H9 (cell line): Measurements from ENCODE around the gene PRXL2C. TPM values are rescaled to one million over a fixed set of nuclear protein-coding genes. Genes with fewer than 3 reads are reported as not detected.
A peak's percentile ranks its signal among the peaks of the same experiment; 100 is the strongest.

ENCODE experiments used
- DNase-seq: peaks from one replicate; pipeline ENCODE4 v3.0.0-alpha.2; 2017
- H2AFZ ChIP-seq: one replicate; pipeline ENCODE4 v1.6.1; 2013; ENCODE audit warnings: mild to moderate bottlenecking, low read length, control low read depth, moderate library complexity
- H2AK5ac ChIP-seq: 2 replicates; pipeline ENCODE4 v1.6.1; 2013; ENCODE audit warnings: low read length, control low read depth, mixed read lengths; ENCODE audit not compliant: insufficient read length
- H2BK120ac ChIP-seq: one replicate; pipeline ENCODE4 v1.6.1; 2013; ENCODE audit warnings: low read depth, mild to moderate bottlenecking, low read length, control low read depth, inconsistent platforms; ENCODE audit not compliant: poor library complexity, severe bottlenecking
- H2BK12ac ChIP-seq: 2 replicates; pipeline ENCODE4 v1.6.1; 2013; ENCODE audit warnings: low read length, control low read depth, mixed read lengths, low read depth; ENCODE audit not compliant: insufficient read length
- H2BK15ac ChIP-seq: 2 replicates; pipeline ENCODE4 v1.6.1; 2013; ENCODE audit warnings: low read depth, low read length, control low read depth
- H2BK20ac ChIP-seq: one replicate; pipeline ENCODE4 v1.6.1; 2013; ENCODE audit warnings: low read depth, mild to moderate bottlenecking, low read length, control low read depth, inconsistent platforms; ENCODE audit not compliant: poor library complexity, severe bottlenecking
- H2BK5ac ChIP-seq: 2 replicates; pipeline ENCODE4 v1.6.1; 2013; ENCODE audit warnings: low read length, control low read depth, mixed read lengths; ENCODE audit not compliant: insufficient read length
- H3K14ac ChIP-seq: 2 replicates; pipeline ENCODE4 v1.6.1; 2013; ENCODE audit warnings: low read length, control low read depth; ENCODE audit not compliant: insufficient read depth
- H3K18ac ChIP-seq: 2 replicates; pipeline ENCODE4 v1.6.1; 2013; ENCODE audit warnings: low read depth, mild to moderate bottlenecking, mixed read lengths, low read length, control low read depth; ENCODE audit not compliant: insufficient read length
- H3K23ac ChIP-seq: 2 replicates; pipeline ENCODE4 v1.6.1; 2013; ENCODE audit warnings: low read length, control low read depth, mixed read lengths, low read depth; ENCODE audit not compliant: insufficient read length
- H3K23me2 ChIP-seq: 2 replicates; pipeline ENCODE4 v1.6.1; 2013; ENCODE audit warnings: low read depth, mild to moderate bottlenecking, mixed read lengths, low read length, control low read depth; ENCODE audit not compliant: insufficient read length, poor library complexity, severe bottlenecking
- H3K27ac ChIP-seq: 2 replicates; pipeline ENCODE4 v1.5.1; 2013; ENCODE audit warnings: low read length, control low read depth, mixed read lengths, low read depth; ENCODE audit not compliant: insufficient read length
- H3K27me3 ChIP-seq: 2 replicates; pipeline ENCODE4 v1.6.1; 2013; ENCODE audit warnings: low read length, control low read depth, inconsistent platforms; ENCODE audit not compliant: insufficient read depth
- H3K4ac ChIP-seq: 2 replicates; pipeline ENCODE4 v1.6.1; 2013; ENCODE audit warnings: low read depth, mild to moderate bottlenecking, control low read depth, inconsistent platforms, low read length, moderate library complexity
- H3K4me1 ChIP-seq: 2 replicates; pipeline ENCODE4 v1.6.1; 2013; ENCODE audit warnings: low read length, control low read depth, inconsistent platforms; ENCODE audit not compliant: insufficient read depth
- H3K4me2 ChIP-seq: 2 replicates; pipeline ENCODE4 v1.6.1; 2013; ENCODE audit warnings: low read length, control low read depth, mixed read lengths; ENCODE audit not compliant: insufficient read length, insufficient read depth
- H3K56ac ChIP-seq: 2 replicates; pipeline ENCODE4 v1.6.1; 2013; ENCODE audit warnings: low read depth, mild to moderate bottlenecking, mixed read lengths, low read length, control low read depth; ENCODE audit not compliant: insufficient read length
- H3K79me1 ChIP-seq: 2 replicates; pipeline ENCODE4 v1.6.1; 2013; ENCODE audit warnings: low read depth, mild to moderate bottlenecking, moderate library complexity, low read length, control low read depth, inconsistent platforms; ENCODE audit not compliant: insufficient read depth, poor library complexity, severe bottlenecking
- H3K79me2 ChIP-seq: 2 replicates; pipeline ENCODE4 v1.6.1; 2013; ENCODE audit warnings: low read length, control low read depth, inconsistent platforms; ENCODE audit not compliant: insufficient read depth
- H3K9ac ChIP-seq: 2 replicates; pipeline ENCODE4 v1.6.1; 2013; ENCODE audit warnings: low read length, control low read depth, mixed read lengths; ENCODE audit not compliant: insufficient read length; ENCODE audit errors: extremely low read depth
- H3K9me3 ChIP-seq: one replicate; pipeline ENCODE4 v1.6.1; 2013; ENCODE audit warnings: low read depth, low read length, inconsistent platforms; ENCODE audit not compliant: control insufficient read depth
- H3T11ph ChIP-seq: one replicate; pipeline ENCODE4 v1.6.1; 2013; ENCODE audit warnings: mild to moderate bottlenecking, low read length, control low read depth, inconsistent platforms
- H4K20me1 ChIP-seq: one replicate; pipeline ENCODE4 v1.6.1; 2013; ENCODE audit not compliant: control insufficient read depth, insufficient read length, insufficient read depth
- H4K5ac ChIP-seq: 2 replicates; pipeline ENCODE4 v1.6.1; 2013; ENCODE audit warnings: low read depth, mild to moderate bottlenecking, mixed read lengths, low read length, control low read depth; ENCODE audit not compliant: insufficient read length
- H4K8ac ChIP-seq: replicated peaks from 2 replicates; pipeline ENCODE4 v1.6.1; 2013; ENCODE audit warnings: low read length, control low read depth, mixed read lengths, low read depth; ENCODE audit not compliant: insufficient read length
- H4K91ac ChIP-seq: 2 replicates; pipeline ENCODE4 v1.6.1; 2013; ENCODE audit warnings: low read depth, mild to moderate bottlenecking, moderate library complexity, mixed read lengths, low read length, control low read depth; ENCODE audit not compliant: insufficient read length
- H3K27ac Mint-ChIP-seq, 3 experiments: 2 replicates in 2 of 3; 3 replicates in 1 of 3; pipeline ENCODE4 v1.8.0; 2020 to 2021; ENCODE audit warnings: mixed read lengths in 3 of 3, mild to moderate bottlenecking in 1 of 3, moderate library complexity in 1 of 3
- H3K27me3 Mint-ChIP-seq: 2 replicates; pipeline ENCODE4 v1.8.0; 2021; ENCODE audit warnings: low read depth, mild to moderate bottlenecking, moderate library complexity, mixed read lengths
- H3K36me3 Mint-ChIP-seq, 3 experiments: 2 replicates in 2 of 3; 3 replicates in 1 of 3; pipeline ENCODE4 v1.8.0; 2020 to 2021; ENCODE audit warnings: low read depth in 3 of 3, mixed read lengths in 3 of 3; ENCODE audit not compliant: insufficient read depth in 1 of 3
- H3K4me1 Mint-ChIP-seq, 2 experiments: 2 replicates each; pipeline ENCODE4 v1.8.0; 2020; ENCODE audit warnings: mixed read lengths in 2 of 2
- H3K4me3 Mint-ChIP-seq, 2 experiments: 2 replicates in 1 of 2; 3 replicates in 1 of 2; pipeline ENCODE4 v1.8.0; 2020 to 2021; ENCODE audit warnings: mild to moderate bottlenecking in 2 of 2, mixed read lengths in 2 of 2, moderate library complexity in 1 of 2
- H3K9me3 Mint-ChIP-seq, 2 experiments: 2 replicates in 1 of 2; 3 replicates in 1 of 2; pipeline ENCODE4 v1.8.0; 2020; ENCODE audit warnings: mild to moderate bottlenecking in 2 of 2, mixed read lengths in 2 of 2, moderate library complexity in 1 of 2
- whole genome bisulfite sequencing: extraction: QIAGEN DNeasy Blood & Tissue Kit; methylation state at CpG from one replicate; pipeline ENCODE4 v1.1.7; 2013; ENCODE audit warnings: missing lambda C conversion rate, low lambda C conversion rate, mixed read lengths; ENCODE audit not compliant: insufficient read length; ENCODE audit errors: extremely low coverage; 5-methylcytosine and 5-hydroxymethylcytosine counted together
- total RNA-seq: library from RNA; stranded (reverse); gene quantifications from 2 replicates; pipeline ENCODE4 v1.2.1, GENCODE V29; 2021
- TF ChIP-seq, protein P1 (sequence below): fragments of 200-600 bp; sonication (generic); conservative IDR thresholded peaks from 3 replicates; pipeline ENCODE4 v1.8.0; 2021; ENCODE audit warnings: antibody characterized with exemption, mild to moderate bottlenecking

The PRXL2C gene
- total RNA-seq, 1 experiment from 2014 or later: 4.7 TPM

- no peak overlapping the region for H3K14ac ChIP-seq
- H3K23me2 ChIP-seq: peaks cover 23% of the 10 kb centered on the region
- Mint-ChIP-seq H3K9me3 (no peaks in the 10 kb centered on the region), H3K4me3 (peak overlapping the region; percentile 76 to 86), H3K4me1 (peaks cover 25 to 27% of the 10 kb centered on the region in 2 experiments), H3K27ac (peak overlapping the region in 1 of 3 experiments; percentile 3; a peak in 2 of 7 replicates), H3K27me3 (peaks cover 48% of the 10 kb centered on the region), H3K36me3 (peaks cover 0 to 2% (median 0%) of the 10 kb centered on the region in 3 experiments; a peak in 1 of 7 replicates)
- H4K8ac ChIP-seq: no peak overlapping the region
- H3K18ac ChIP-seq: no peak overlapping the region
- no peaks in the 10 kb centered on the region for H4K20me1 ChIP-seq
- DNase-seq: no peak
- no peak overlapping the region for H4K91ac ChIP-seq
- H3K27me3 ChIP-seq: peaks cover 3% of the 10 kb centered on the region; the same call in 1 of the 2 replicates
- no peak overlapping the region for H4K5ac ChIP-seq
- H3K4ac ChIP-seq: no peak overlapping the region
- H3K79me1 ChIP-seq: no peaks in the 10 kb centered on the region
- peaks cover 2% of the 10 kb centered on the region; the same call in 1 of the 2 replicates for H3K79me2 ChIP-seq
- H2BK15ac ChIP-seq: no peak overlapping the region
- H3K23ac ChIP-seq: no peak overlapping the region
- TF ChIP-seq, protein P1, sequence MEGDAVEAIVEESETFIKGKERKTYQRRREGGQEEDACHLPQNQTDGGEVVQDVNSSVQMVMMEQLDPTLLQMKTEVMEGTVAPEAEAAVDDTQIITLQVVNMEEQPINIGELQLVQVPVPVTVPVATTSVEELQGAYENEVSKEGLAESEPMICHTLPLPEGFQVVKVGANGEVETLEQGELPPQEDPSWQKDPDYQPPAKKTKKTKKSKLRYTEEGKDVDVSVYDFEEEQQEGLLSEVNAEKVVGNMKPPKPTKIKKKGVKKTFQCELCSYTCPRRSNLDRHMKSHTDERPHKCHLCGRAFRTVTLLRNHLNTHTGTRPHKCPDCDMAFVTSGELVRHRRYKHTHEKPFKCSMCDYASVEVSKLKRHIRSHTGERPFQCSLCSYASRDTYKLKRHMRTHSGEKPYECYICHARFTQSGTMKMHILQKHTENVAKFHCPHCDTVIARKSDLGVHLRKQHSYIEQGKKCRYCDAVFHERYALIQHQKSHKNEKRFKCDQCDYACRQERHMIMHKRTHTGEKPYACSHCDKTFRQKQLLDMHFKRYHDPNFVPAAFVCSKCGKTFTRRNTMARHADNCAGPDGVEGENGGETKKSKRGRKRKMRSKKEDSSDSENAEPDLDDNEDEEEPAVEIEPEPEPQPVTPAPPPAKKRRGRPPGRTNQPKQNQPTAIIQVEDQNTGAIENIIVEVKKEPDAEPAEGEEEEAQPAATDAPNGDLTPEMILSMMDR: no peak
- no peak overlapping the region for H3K9ac ChIP-seq
- H2AFZ ChIP-seq: no peak overlapping the region
- no peak overlapping the region for H3K27ac ChIP-seq
- no peak overlapping the region for H3K56ac ChIP-seq
- peak overlapping the region; percentile 57 for H3K4me2 ChIP-seq
- no peak overlapping the region for H2BK20ac ChIP-seq
- no peak overlapping the region for H3T11ph ChIP-seq
- peaks cover 3% of the 10 kb centered on the region; the same call in 1 of the 2 replicates for H3K4me1 ChIP-seq
- no peak overlapping the region for H2BK12ac ChIP-seq
- H2BK120ac ChIP-seq: no peak overlapping the region
- no peak overlapping the region for H2BK5ac ChIP-seq
- H3K9me3 ChIP-seq: no peaks in the 10 kb centered on the region
- H2AK5ac ChIP-seq: no peak overlapping the region
- no CpG with 5 or more reads among the region's 4 CpGs for WGBS
Observed at GRCh38 chr9:96621618-96622017, 33.5 kb downstream of the PRXL2C start.
